LNCAP (cell line): ENCODE data around the gene CFAP157.

Source experiments
- CTCF ChIP-seq: fragments of 450-650 bp; IDR thresholded peaks from 2 replicates; pipeline ENCODE4 v1.5.1; 2017; ENCODE audit warnings: mild to moderate bottlenecking

The CFAP157 gene

GRCh38 chr9:127706836-127707241 lies at the start of gene CFAP157:
CFAP157 (plus strand) TSS chr9:127706988; CDS start chr9:127707032, 44 bp downstream.
- TF ChIP-seq CTCF: no peak

- TF ChIP-seq CTCF: no peak
Measured at GRCh38 chr9:127658428-127658827, 48.4 kb upstream of the CFAP157 start.

- no peak for TF ChIP-seq CTCF
Measured at GRCh38 chr9:127660886-127661741, 45.7 kb upstream of the CFAP157 start.

GRCh38 chr9:127662617-127663016 lies 44.2 kb upstream of the CFAP157 start:
- no peak for TF ChIP-seq CTCF

- TF ChIP-seq CTCF: no peak
Measured at GRCh38 chr9:127664324-127664677, 42.5 kb upstream of the CFAP157 start.

GRCh38 chr9:127664678-127665507 lies 41.9 kb upstream of the CFAP157 start:
- no peak for TF ChIP-seq CTCF

GRCh38 chr9:127667127-127667844 lies 39.5 kb upstream of the CFAP157 start:
- no peak for TF ChIP-seq CTCF
